H4 (cell line): ENCODE data around the gene DRAM2. TPM values are rescaled to one million over a fixed set of nuclear protein-coding genes. Genes with fewer than 3 reads are reported as not detected.
"Not testable (repeated sequence)": the region's sequence is repeated elsewhere in the genome, so short reads cannot be mapped to it uniquely, and the experiment has no call there.

ENCODE experiments used
- DNase-seq: peaks from one replicate; pipeline ENCODE4 v3.0.0-alpha.2; 2015; ENCODE audit warnings: low spot score
- total RNA-seq: library from RNA; depleted of rRNA; stranded (reverse); fragments of >200 nt; shearing (Covaris generic); gene quantifications from 2 replicates; pipeline ENCODE4 v1.2.3, GENCODE V29; 2014

The DRAM2 gene
- total RNA-seq, 1 experiment from 2014 or later = 34.0 TPM

GRCh38 chr1:111142356-111142975, 2.6 kb upstream of the DRAM2 start:
- no peak for DNase-seq

GRCh38 chr1:111141245-111142220, 1.6 kb upstream of the DRAM2 start:
- no peak for DNase-seq

GRCh38 chr1:111140680-111140967, 731 bp upstream of the DRAM2 start:
- DNase-seq = peak; percentile 24

GRCh38 chr1:111139324-111139955, 453 bp downstream of the DRAM2 start:
- DNase-seq = peak; percentile 51

GRCh38 chr1:111133866-111134265, 6.0 kb downstream of the DRAM2 start:
- DNase-seq = no peak

GRCh38 chr1:111131693-111132092, 8.2 kb downstream of the DRAM2 start:
- DNase-seq = no peak

GRCh38 chr1:111129376-111129775, 10.5 kb downstream of the DRAM2 start:
- DNase-seq = no peak

GRCh38 chr1:111127923-111128643, 11.8 kb downstream of the DRAM2 start:
- DNase-seq = no peak

GRCh38 chr1:111126354-111126753, 13.5 kb downstream of the DRAM2 start:
- DNase-seq = no peak

GRCh38 chr1:111116496-111116895, 23.4 kb downstream of the DRAM2 start:
- DNase-seq = no peak

GRCh38 chr1:111110197-111110899, 29.5 kb downstream of the DRAM2 start:
- DNase-seq = no peak

- no peak for DNase-seq
Observed at GRCh38 chr1:111104981-111105380, 34.9 kb downstream of the DRAM2 start.

GRCh38 chr1:111101854-111102642, 37.8 kb downstream of the DRAM2 start:
- no peak for DNase-seq

GRCh38 chr1:111099289-111099688, 40.6 kb downstream of the DRAM2 start:
- no peak for DNase-seq

- DNase-seq = no peak
Observed at GRCh38 chr1:111097356-111098099, 42.4 kb downstream of the DRAM2 start.

GRCh38 chr1:111095421-111095820, 44.5 kb downstream of the DRAM2 start:
- DNase-seq = not testable (repeated sequence)

- no peak for DNase-seq
Observed at GRCh38 chr1:111089638-111090037, 50.3 kb downstream of the DRAM2 start.

GRCh38 chr1:111085676-111086075, 54.2 kb downstream of the DRAM2 start:
- no peak for DNase-seq

GRCh38 chr1:111084999-111085398, 54.9 kb downstream of the DRAM2 start:
- no peak for DNase-seq
